ENCODE data around the gene STON2. TPM values are rescaled to one million over a fixed set of nuclear protein-coding genes. Genes with fewer than 3 reads are reported as not detected.
A peak's percentile ranks its signal among the peaks of the same experiment; 100 is the strongest.

STON2 gene
- total and polyA plus RNA-seq, 12 donors = 0.33 to 14.5 (median 5.7) TPM

DNA sequence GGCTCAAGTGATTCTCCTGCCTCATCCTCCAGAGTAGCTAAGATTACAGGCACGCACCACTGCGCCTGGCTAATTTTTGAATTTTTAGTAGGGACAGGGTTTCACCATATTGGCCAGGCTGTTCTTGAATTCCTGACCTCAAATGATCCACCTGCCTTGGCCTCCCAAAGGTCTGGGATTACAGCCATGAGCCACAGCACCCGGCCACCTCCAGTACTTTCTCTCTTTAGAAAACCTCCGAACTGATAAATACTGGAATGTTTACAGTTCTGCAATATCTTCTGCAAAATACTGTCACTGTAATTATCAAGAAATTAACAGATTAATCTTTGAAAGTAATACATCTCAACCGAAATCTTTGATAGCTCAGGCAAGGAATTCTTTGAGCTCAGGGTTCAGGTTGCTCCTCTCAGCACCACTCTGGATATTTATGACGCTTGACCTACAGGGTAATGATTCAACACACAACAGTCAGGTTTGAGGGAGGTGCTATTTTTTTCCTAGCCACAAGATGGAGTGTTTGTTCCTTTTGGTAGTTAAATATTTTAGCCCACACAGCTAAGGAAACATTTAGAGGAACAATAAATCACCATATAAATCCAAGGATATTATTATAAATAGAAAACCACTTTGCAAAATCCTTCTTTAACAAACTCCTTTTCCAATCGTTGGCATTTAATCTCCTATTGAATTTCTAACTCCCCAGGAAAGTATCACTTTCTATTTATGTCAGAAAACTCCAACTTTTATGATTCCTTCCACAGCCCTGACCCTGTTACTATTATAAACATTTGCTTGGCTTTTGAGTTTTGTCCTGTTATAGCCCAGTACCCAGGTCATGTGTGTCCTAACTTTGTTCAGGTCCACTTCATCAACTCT is 130.8 kb downstream of the STON2 start:
- ATAC-seq (peak; percentile 55 to 83 (median 68)), DNase-seq (peak in 1 of 2 donors; percentile 48)
- TF ChIP-seq CTCF (IDR thresholded peaks at IDR 0.05) = peak; percentile 53 to 84 (median 77)
- intact Hi-C loops (cut with DNase I) = loop anchor here in 7 of 10 donors (1.0 to 5.0 kb wide), 6 partner anchors 183 to 195 kb away; no protein-coding TSS in a partner anchor
- H3K36me3 ChIP-seq = peaks cover 0 to 11% (median 0%) of the 10 kb centered on the region in 9 donors
- 38 to 42% methylated on average over 7 of the region's 7 CpGs for WGBS, 2 donors
- H3K4me1 ChIP-seq = peaks cover 0 to 20% (median 0%) of the 10 kb centered on the region in 9 donors
- H3K9me3 ChIP-seq = no peaks in the 10 kb centered on the region
- H3K27ac ChIP-seq = no peak overlapping the region
- no peak overlapping the region for H3K4me3 ChIP-seq
- H3K27me3 ChIP-seq = peaks cover 0 to 12% (median 8%) of the 10 kb centered on the region in 7 donors

DNA sequence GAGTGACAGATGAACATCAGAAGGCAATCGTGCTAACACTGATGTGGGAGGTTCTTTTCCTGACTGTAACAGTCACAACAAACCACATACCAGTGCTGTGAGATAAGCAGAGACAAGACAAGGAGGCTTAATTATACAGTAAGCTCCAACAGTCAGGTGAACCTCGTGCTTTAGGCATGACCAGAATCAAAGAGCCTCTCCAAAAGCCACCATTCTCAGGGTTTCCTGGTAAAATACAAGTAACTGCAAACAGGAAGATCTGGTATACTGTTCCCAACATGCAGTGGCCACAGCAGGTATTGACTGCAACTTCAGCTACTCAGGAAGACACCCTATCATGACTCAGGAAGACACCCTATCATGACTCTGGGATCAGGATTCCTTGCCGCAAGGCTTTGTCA is 132.1 kb downstream of the STON2 start:
- peaks cover 0 to 11% (median 0%) of the 10 kb centered on the region in 9 donors for H3K36me3 ChIP-seq
- no peak for ATAC-seq
- no peak for TF ChIP-seq CTCF (IDR thresholded peaks at IDR 0.05)
- intact Hi-C loops (cut with DNase I) = loop anchor here in 5 of 10 donors (2.0 to 5.0 kb wide), 5 partner anchors 184 to 197 kb away; no protein-coding TSS in a partner anchor
- H3K4me1 ChIP-seq = peaks cover 0 to 12% (median 0%) of the 10 kb centered on the region in 9 donors
- WGBS, 2 donors = 18 to 26% methylated on average over 3 of the region's 3 CpGs
- H3K4me3 ChIP-seq = no peak overlapping the region
- H3K27me3 ChIP-seq = peaks cover 0 to 12% (median 8%) of the 10 kb centered on the region in 7 donors
- no peak overlapping the region for H3K27ac ChIP-seq
- no peaks in the 10 kb centered on the region for H3K9me3 ChIP-seq
- no peak for DNase-seq

GRCh38 chr14:81265636-81266169 is 134.4 kb downstream of the STON2 start:
- Histone ChIP-seq H3K4me1 (peaks cover 0 to 12% (median 0%) of the 10 kb centered on the region in 9 donors), H3K27me3 (peaks cover 0 to 17% (median 11%) of the 10 kb centered on the region in 7 donors), H3K36me3 (peaks cover 0 to 11% (median 0%) of the 10 kb centered on the region in 9 donors), H3K27ac (no peak overlapping the region), H3K4me3 (no peak overlapping the region), H3K9me3 (no peaks in the 10 kb centered on the region)
- no peak for DNase-seq
- 72 to 74% methylated on average over 3 of the region's 3 CpGs for WGBS, 2 donors
- TF ChIP-seq CTCF (IDR thresholded peaks at IDR 0.05) = no peak
- intact Hi-C loops (cut with DNase I) = loop anchor here in 1 of 10 donors (5.0 kb wide), 1 partner anchor 187 kb away; no protein-coding TSS in a partner anchor
- no peak for ATAC-seq

GRCh38 chr14:81264671-81265070 is 135.5 kb downstream of the STON2 start:
- Histone ChIP-seq H3K27me3 (peaks cover 0 to 23% (median 11%) of the 10 kb centered on the region in 7 donors), H3K36me3 (peaks cover 0 to 11% (median 0%) of the 10 kb centered on the region in 9 donors), H3K4me1 (peaks cover 0 to 8% (median 0%) of the 10 kb centered on the region in 9 donors), H3K27ac (no peak overlapping the region), H3K9me3 (no peaks in the 10 kb centered on the region), H3K4me3 (no peak overlapping the region)
- ATAC-seq (no peak), DNase-seq (no peak)
- 71 to 76% methylated on average over 1 of the region's 1 CpG for WGBS, 2 donors
- no peak for TF ChIP-seq CTCF (IDR thresholded peaks at IDR 0.05)
- intact Hi-C loops (cut with DNase I) = loop anchor here in 1 of 10 donors (5.0 kb wide), 1 partner anchor 188 kb away; no protein-coding TSS in a partner anchor
